B cell (primary cell): Measurements from ENCODE around the gene SLC12A7. TPM values are rescaled to one million over a fixed set of nuclear protein-coding genes. Genes with fewer than 3 reads are reported as not detected.
"Not testable (repeated sequence)": the region's sequence is repeated elsewhere in the genome, so short reads cannot be mapped to it uniquely, and the experiment has no call there.

Source experiments
- ATAC-seq: fragments of 200-7000 bp; cut with Tn5 transposase; one replicate; pipeline ENCODE4 v1.10.0; 2021; ENCODE audit warnings: low read depth, mild to moderate bottlenecking, moderate number of reproducible peaks, moderate library complexity
- CTCF ChIA-PET: fragments of 350-600 bp; sonication (Branson Sonifier 250); formaldehyde crosslinking; loops from one replicate; lab custom pipeline; 2021; ENCODE audit warnings: antibody characterized with exemption, inconsistent platforms; lab: Charles Lee
- POLR2A ChIA-PET: fragments of 350-600 bp; sonication (Branson Sonifier 250); formaldehyde crosslinking; loops from one replicate; lab custom pipeline; 2021; ENCODE audit warnings: antibody characterized with exemption; lab: Charles Lee
- DNase-seq: peaks from one replicate; pipeline ENCODE4 v3.0.0; 2013
- H2AFZ ChIP-seq: 2 replicates; pipeline ENCODE4 v1.6.1; 2012; ENCODE audit warnings: mild to moderate bottlenecking, low read depth, low read length; ENCODE audit not compliant: insufficient read depth, poor library complexity, severe bottlenecking
- H3K27ac ChIP-seq, 2 donors: 1 replicate in 1 of 2; 2 replicates in 1 of 2; pipeline ENCODE4 v1.5.1; 2012 to 2013; ENCODE audit warnings: low read length in 2 of 2, mild to moderate bottlenecking in 2 of 2, moderate library complexity in 1 of 2
- H3K27me3 ChIP-seq, 4 experiments: fragments of 200-600 bp in 1 of 4; sonication (generic) in 1 of 4; replicated peaks in 1 of 4; 1 replicate in 2 of 4; 2 replicates in 2 of 4; pipeline versions ENCODE4 v1.6.1 to v1.7.0; 2013 to 2016; ENCODE audit warnings: low read length in 3 of 4, mild to moderate bottlenecking in 2 of 4, mixed read lengths in 1 of 4, moderate library complexity in 1 of 4; ENCODE audit not compliant: insufficient read depth in 4 of 4, control insufficient read depth in 3 of 4; ENCODE audit errors: control extremely low read depth in 1 of 4
- H3K36me3 ChIP-seq, 2 experiments: replicated peaks in 1 of 2; 1 replicate in 1 of 2; 2 replicates in 1 of 2; pipeline versions ENCODE4 v1.6.1 to v1.7.1; 2013; ENCODE audit warnings: low read length in 1 of 2; ENCODE audit not compliant: insufficient read depth in 2 of 2, control insufficient read depth in 1 of 2; ENCODE audit errors: control extremely low read depth in 1 of 2, extremely low read depth in 1 of 2
- H3K4me1 ChIP-seq, 2 donors: fragments of 200-600 bp in 1 of 2; sonication (generic) in 1 of 2; 1 replicate in 1 of 2; 2 replicates in 1 of 2; pipeline versions ENCODE4 v1.5.1 to v1.6.1; 2013 to 2017; ENCODE audit warnings: low read length in 2 of 2; ENCODE audit not compliant: control insufficient read depth in 2 of 2, insufficient read depth in 2 of 2
- H3K4me2 ChIP-seq: replicated peaks from 2 replicates; pipeline ENCODE3; 2012; ENCODE audit warnings: mild to moderate bottlenecking, low read depth, low read length; ENCODE audit not compliant: poor library complexity, severe bottlenecking
- H3K4me3 ChIP-seq, 5 experiments: fragments of 200-600 bp in 1 of 5; sonication (generic) in 1 of 5; 1 replicate in 3 of 5; 2 replicates in 2 of 5; pipeline versions ENCODE4 v1.5.1 to v1.7.0; 2011 to 2016; ENCODE audit warnings: low read length in 4 of 5, mild to moderate bottlenecking in 4 of 5, low read depth in 2 of 5, control low read depth in 1 of 5, moderate library complexity in 1 of 5; ENCODE audit not compliant: insufficient read depth in 1 of 5; ENCODE audit errors: control extremely low read depth in 1 of 5, extremely low read depth in 1 of 5
- H3K79me2 ChIP-seq: fragments of 200-600 bp; sonication (generic); one replicate; pipeline ENCODE4 v1.6.0; 2016; ENCODE audit warnings: low read length; ENCODE audit not compliant: control insufficient read depth, insufficient read depth
- H3K9ac ChIP-seq: fragments of 200-600 bp; sonication (generic); 2 replicates; pipeline ENCODE4 v1.6.1; 2017; ENCODE audit warnings: mild to moderate bottlenecking, low read length, moderate library complexity
- H3K9me3 ChIP-seq, 3 donors: one replicate each; pipeline versions ENCODE4 v1.6.1 to v1.7.1; 2013; ENCODE audit warnings: low read length in 2 of 3; ENCODE audit not compliant: control insufficient read depth in 2 of 3, insufficient read depth in 1 of 3; ENCODE audit errors: control extremely low read depth in 1 of 3
- H4K20me1 ChIP-seq: 2 replicates; pipeline ENCODE4 v1.6.0; 2012; ENCODE audit warnings: mild to moderate bottlenecking, low read length; ENCODE audit not compliant: insufficient read depth, control insufficient read depth, poor library complexity, severe bottlenecking
- H3K27ac Mint-ChIP-seq: one replicate; pipeline ENCODE4 v1.8.0; 2021; ENCODE audit warnings: mixed read lengths
- H3K27me3 Mint-ChIP-seq: one replicate; pipeline ENCODE4 v1.8.0; 2021; ENCODE audit warnings: mixed read lengths
- H3K4me1 Mint-ChIP-seq: one replicate; pipeline ENCODE4 v1.8.0; 2021; ENCODE audit warnings: mixed read lengths
- H3K4me3 Mint-ChIP-seq: one replicate; pipeline ENCODE4 v1.8.0; 2021; ENCODE audit warnings: mixed read lengths
- H3K9me3 Mint-ChIP-seq: one replicate; pipeline ENCODE4 v1.8.0; 2022; ENCODE audit warnings: mixed read lengths; ENCODE audit not compliant: insufficient read depth
- EZH2 ChIP-seq: IDR thresholded peaks from 2 replicates; pipeline ENCODE4 v1.6.1; 2012; ENCODE audit warnings: borderline replicate concordance, low read depth, mild to moderate bottlenecking, moderate library complexity, low read length; ENCODE audit not compliant: insufficient read depth, poor library complexity, severe bottlenecking
- WGBS: methylation state at CpG from one replicate; pipeline ENCODE4 v1.1.5; 2013; ENCODE audit warnings: missing lambda C conversion rate; ENCODE audit not compliant: insufficient coverage; 5-methylcytosine and 5-hydroxymethylcytosine counted together
- intact Hi-C: fragments of 100-400 bp; cut with micrococcal nuclease; formaldehyde crosslinking; loops from one replicate; pipeline ENCODE4 v1.10.0; 2022
- polyA plus RNA-seq: library from polyadenylated mRNA; depleted of rRNA; stranded (reverse); fragments of >200 nt; gene quantifications from 2 replicates; pipeline ENCODE4 v1.2.3, GENCODE V29; 2012
- small RNA-seq: library from RNA; depleted of rRNA; stranded (forward); fragments of <200 nt; gene quantifications from one replicate; pipeline ENCODE3, GENCODE V24; 2012; ENCODE audit warnings: low replicate concordance, low read depth; ENCODE audit not compliant: insufficient read length
- total RNA-seq, 2 donors: library from RNA; stranded (reverse); fragments of 120-200 nt in 1 of 2; gene quantifications; 1 replicate in 1 of 2; 2 replicates in 1 of 2; pipeline versions ENCODE4 v1.2.3 to v1.2.4, GENCODE V29; 2013 to 2022
- TF ChIP-seq, protein P1 (sequence below): fragments of 200-600 bp; IDR thresholded peaks from one replicate; pipeline ENCODE4 v1.8.0; 2022; ENCODE audit warnings: antibody characterized with exemption, mild to moderate bottlenecking

The SLC12A7 gene
- total and polyA plus RNA-seq, 2 donors (not counting 1 experiment from before 2014, with no cell fraction given): 25.5 to 34.4 TPM

DNA sequence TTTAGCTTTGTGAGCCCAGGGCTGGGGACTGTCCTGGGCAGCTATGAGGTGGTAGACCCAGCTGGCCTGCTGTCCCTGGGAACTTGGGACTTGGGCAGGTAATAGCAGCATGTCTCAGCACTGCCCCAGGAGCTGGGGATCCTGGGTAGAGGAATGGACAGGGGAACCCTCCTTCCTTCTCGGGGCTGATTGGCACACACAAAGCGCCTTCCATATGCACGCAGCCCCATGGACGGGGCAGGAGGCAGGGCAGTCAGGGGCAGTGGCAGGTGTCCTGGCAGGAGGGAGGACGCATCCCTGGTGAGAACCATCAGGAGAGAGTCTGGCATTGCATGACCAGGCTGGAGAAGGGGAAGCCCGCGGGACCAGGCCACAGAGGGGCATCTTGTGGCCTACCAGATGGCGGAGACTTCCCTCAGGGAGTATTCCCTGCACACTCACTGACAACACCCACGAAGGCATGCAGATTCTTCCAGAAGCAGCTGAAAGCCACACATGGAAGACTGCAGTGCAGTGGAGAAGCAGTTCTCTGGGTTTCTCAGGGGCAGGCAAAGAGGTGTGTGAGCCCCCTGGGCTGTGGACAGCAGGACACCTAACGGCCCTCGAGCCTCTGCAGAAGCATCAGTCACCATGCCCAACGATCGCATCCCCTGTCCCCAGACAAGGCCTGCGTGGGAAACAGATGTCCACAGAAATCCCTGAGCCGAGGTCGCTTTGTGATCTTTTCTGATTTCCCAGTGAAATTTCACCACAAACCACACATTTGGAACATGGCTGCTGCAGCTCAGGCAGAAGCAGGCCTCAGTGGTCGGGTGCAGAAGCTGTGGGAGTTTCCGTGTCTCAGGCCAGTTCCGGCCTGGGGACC is 110.2 kb downstream of the SLC12A7 start:
- Mint-ChIP-seq H3K27ac (no peak overlapping the region), H3K27me3 (peaks cover 31% of the 10 kb centered on the region), H3K9me3 (no peaks in the 10 kb centered on the region), H3K4me3 (no peak overlapping the region), H3K4me1 (peaks cover 15% of the 10 kb centered on the region)
- Histone ChIP-seq H3K4me3 (no peak overlapping the region), H3K9ac (no peak overlapping the region), H3K27me3 (peaks cover 0 to 38% (median 9%) of the 10 kb centered on the region in 4 experiments), H4K20me1 (no peaks in the 10 kb centered on the region), H3K27ac (no peak overlapping the region), H3K79me2 (no peaks in the 10 kb centered on the region), H3K4me2 (no peak overlapping the region), H3K9me3 (peaks cover 0 to 4% (median 0%) of the 10 kb centered on the region in 3 donors), H3K4me1 (peaks cover 18 to 19% of the 10 kb centered on the region in 2 donors), H3K36me3 (no peaks in the 10 kb centered on the region), H2AFZ (no peak overlapping the region)
- POLR2A ChIA-PET: no interaction called here
- 77% methylated on average over 14 of the region's 19 CpGs for WGBS
- ATAC-seq: no peak
- no peak for DNase-seq
- CTCF ChIA-PET: no interaction called here
- intact Hi-C loops: no loop called here
- TF ChIP-seq, protein P1, sequence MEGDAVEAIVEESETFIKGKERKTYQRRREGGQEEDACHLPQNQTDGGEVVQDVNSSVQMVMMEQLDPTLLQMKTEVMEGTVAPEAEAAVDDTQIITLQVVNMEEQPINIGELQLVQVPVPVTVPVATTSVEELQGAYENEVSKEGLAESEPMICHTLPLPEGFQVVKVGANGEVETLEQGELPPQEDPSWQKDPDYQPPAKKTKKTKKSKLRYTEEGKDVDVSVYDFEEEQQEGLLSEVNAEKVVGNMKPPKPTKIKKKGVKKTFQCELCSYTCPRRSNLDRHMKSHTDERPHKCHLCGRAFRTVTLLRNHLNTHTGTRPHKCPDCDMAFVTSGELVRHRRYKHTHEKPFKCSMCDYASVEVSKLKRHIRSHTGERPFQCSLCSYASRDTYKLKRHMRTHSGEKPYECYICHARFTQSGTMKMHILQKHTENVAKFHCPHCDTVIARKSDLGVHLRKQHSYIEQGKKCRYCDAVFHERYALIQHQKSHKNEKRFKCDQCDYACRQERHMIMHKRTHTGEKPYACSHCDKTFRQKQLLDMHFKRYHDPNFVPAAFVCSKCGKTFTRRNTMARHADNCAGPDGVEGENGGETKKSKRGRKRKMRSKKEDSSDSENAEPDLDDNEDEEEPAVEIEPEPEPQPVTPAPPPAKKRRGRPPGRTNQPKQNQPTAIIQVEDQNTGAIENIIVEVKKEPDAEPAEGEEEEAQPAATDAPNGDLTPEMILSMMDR: no peak
- no peak for TF ChIP-seq EZH2

DNA sequence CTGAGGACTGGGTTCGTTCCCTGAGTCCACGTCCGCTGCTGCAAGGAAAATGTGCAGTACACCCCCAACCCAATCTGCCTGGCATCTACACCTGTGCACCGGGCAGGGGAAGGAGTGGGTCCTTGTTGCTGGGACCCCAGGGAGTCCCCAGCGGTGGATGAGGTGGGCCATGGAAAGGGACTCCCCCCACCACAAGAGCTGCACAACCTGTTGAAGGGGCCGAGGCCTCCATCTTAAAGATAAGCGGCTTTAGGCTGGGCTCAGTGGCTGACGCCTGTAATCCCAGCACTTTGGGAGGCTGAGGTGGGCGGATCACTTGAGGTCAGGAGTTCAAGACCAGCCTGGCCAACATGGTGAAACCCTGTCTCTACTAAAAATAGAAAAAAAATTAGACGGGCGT is 111.0 kb downstream of the SLC12A7 start:
- H2AFZ ChIP-seq, intact Hi-C loops, ATAC-seq, H3K27ac Mint-ChIP-seq, H3K27ac ChIP-seq, H4K20me1 ChIP-seq, CTCF ChIA-PET, DNase-seq, H3K36me3 ChIP-seq, POLR2A ChIA-PET, H3K4me2 ChIP-seq, H3K9ac ChIP-seq, H3K4me3 ChIP-seq, H3K79me2 ChIP-seq, H3K9me3 Mint-ChIP-seq, H3K9me3 ChIP-seq, H3K4me3 Mint-ChIP-seq: not testable (repeated sequence)
- 100% methylated on average over 1 of the region's 11 CpGs for WGBS
- H3K4me1 Mint-ChIP-seq: peaks cover 10% of the 10 kb centered on the region
- H3K27me3 Mint-ChIP-seq: peaks cover 24% of the 10 kb centered on the region
- Histone ChIP-seq H3K27me3 (peaks cover 0 to 30% (median 6%) of the 10 kb centered on the region in 4 experiments), H3K4me1 (peaks cover 18 to 19% of the 10 kb centered on the region in 2 donors)

Small RNA genes lying within 50 kb of the gene (small RNA-seq; reads per million reads assigned to genes)
- gene MIR4635: not detected

Other genes starting within 250 kb of the SLC12A7 start
- gene BRD9, start 219.3 kb downstream of the SLC12A7 start, total RNA-seq: 68.6 and 74.9 TPM in 2 replicates
- gene BRD9, start 219.3 kb downstream of the SLC12A7 start, polyA plus RNA-seq: 28.3 and 35.2 TPM in 2 replicates
- gene TRIP13, start 219.2 kb downstream of the SLC12A7 start, total RNA-seq: 1.1 and 1.7 TPM in 2 replicates
- 0.63 and 0.81 TPM in 2 replicates for gene TRIP13, start 219.2 kb downstream of the SLC12A7 start, polyA plus RNA-seq
- gene NKD2, start 103.3 kb downstream of the SLC12A7 start, total RNA-seq: 0.34 TPM in 1 of 2 replicates, not detected in the other
- 0.12 TPM in 2 replicates for gene NKD2, start 103.3 kb downstream of the SLC12A7 start, polyA plus RNA-seq
- not detected in 2 replicates for gene SLC6A19, start 89.5 kb upstream of the SLC12A7 start, total RNA-seq
- gene SLC6A19, start 89.5 kb upstream of the SLC12A7 start, polyA plus RNA-seq: not detected in 2 replicates
- gene SLC6A18, start 113.3 kb upstream of the SLC12A7 start, total RNA-seq: not detected in 2 replicates
- not detected in 2 replicates for gene SLC6A18, start 113.3 kb upstream of the SLC12A7 start, polyA plus RNA-seq
- gene TERT, start 183.0 kb upstream of the SLC12A7 start, total RNA-seq: 0.10 and 0.39 TPM in 2 replicates
- 0.24 and 0.43 TPM in 2 replicates for gene TERT, start 183.0 kb upstream of the SLC12A7 start, polyA plus RNA-seq
- 99.9 and 104 TPM in 2 replicates for gene CLPTM1L, start 233.0 kb upstream of the SLC12A7 start, total RNA-seq
- 75.3 and 78.4 TPM in 2 replicates for gene CLPTM1L, start 233.0 kb upstream of the SLC12A7 start, polyA plus RNA-seq